ENCODE measurements around the gene HNRNPL.

Gene HNRNPL

DNA sequence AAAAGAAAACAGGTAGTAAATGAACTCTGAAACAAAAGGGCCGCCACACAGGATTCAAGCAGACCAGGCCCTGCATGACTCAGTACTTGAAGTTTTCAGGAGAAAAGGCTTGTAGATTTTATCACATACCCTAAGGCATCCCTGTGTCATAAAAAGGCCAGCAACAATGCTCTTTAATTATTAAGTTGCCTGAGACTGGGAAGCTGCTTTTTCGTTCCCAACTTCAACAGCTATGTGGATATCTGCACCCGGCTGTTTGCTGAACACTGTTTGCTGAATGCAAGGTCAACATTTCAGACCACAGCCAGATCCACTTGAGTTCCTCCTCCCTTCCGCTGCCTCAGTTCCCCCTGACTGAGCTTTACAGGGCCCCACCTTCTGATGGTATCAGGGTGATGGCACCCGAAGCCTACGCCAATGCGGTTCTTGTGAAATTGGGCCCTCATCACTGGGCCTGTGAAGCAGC lies 12.1 kb downstream of the HNRNPL start:
- DNase-seq (ENCODE audit: low spot score) = no peak
- TF ChIP-seq, protein P1, sequence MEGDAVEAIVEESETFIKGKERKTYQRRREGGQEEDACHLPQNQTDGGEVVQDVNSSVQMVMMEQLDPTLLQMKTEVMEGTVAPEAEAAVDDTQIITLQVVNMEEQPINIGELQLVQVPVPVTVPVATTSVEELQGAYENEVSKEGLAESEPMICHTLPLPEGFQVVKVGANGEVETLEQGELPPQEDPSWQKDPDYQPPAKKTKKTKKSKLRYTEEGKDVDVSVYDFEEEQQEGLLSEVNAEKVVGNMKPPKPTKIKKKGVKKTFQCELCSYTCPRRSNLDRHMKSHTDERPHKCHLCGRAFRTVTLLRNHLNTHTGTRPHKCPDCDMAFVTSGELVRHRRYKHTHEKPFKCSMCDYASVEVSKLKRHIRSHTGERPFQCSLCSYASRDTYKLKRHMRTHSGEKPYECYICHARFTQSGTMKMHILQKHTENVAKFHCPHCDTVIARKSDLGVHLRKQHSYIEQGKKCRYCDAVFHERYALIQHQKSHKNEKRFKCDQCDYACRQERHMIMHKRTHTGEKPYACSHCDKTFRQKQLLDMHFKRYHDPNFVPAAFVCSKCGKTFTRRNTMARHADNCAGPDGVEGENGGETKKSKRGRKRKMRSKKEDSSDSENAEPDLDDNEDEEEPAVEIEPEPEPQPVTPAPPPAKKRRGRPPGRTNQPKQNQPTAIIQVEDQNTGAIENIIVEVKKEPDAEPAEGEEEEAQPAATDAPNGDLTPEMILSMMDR (IDR thresholded peaks at IDR 0.05; ENCODE audit: extremely low read depth, missing control alignments) = no peak

DNA sequence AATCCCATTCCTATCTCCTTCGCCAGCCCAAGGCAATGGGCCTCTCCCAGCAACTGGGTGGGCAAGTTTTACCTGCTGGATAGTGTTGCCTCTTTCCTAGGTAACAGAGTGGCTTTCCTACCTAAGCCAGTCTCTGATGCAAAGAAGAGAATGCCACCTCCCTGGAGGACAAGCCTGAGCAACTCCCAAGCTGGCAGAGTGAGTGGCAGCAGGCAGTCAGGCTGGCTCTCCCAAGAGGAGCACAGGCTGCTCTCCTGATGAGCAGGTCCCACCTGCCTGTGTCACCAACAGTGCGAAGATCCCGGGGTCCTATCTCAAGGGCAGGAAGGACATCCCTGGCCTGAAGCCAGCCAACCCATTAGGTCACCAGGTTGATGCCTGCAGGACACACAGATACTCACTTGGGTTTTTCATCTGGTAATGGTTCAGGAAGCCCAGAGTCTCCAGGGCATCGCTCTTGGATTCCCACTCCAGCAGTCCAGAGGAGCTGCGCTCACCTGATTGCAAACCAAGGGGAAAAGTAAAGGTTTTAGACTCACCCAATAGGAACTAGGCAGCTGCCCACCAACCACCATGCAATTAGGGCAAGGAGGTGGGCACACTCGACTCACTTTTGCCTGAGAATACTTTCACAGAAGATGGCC lies 12.7 kb downstream of the HNRNPL start:
- DNase-seq (ENCODE audit: low spot score) = no peak
- TF ChIP-seq, protein P1 (IDR thresholded peaks at IDR 0.05; ENCODE audit: extremely low read depth, missing control alignments) = no peak

DNA sequence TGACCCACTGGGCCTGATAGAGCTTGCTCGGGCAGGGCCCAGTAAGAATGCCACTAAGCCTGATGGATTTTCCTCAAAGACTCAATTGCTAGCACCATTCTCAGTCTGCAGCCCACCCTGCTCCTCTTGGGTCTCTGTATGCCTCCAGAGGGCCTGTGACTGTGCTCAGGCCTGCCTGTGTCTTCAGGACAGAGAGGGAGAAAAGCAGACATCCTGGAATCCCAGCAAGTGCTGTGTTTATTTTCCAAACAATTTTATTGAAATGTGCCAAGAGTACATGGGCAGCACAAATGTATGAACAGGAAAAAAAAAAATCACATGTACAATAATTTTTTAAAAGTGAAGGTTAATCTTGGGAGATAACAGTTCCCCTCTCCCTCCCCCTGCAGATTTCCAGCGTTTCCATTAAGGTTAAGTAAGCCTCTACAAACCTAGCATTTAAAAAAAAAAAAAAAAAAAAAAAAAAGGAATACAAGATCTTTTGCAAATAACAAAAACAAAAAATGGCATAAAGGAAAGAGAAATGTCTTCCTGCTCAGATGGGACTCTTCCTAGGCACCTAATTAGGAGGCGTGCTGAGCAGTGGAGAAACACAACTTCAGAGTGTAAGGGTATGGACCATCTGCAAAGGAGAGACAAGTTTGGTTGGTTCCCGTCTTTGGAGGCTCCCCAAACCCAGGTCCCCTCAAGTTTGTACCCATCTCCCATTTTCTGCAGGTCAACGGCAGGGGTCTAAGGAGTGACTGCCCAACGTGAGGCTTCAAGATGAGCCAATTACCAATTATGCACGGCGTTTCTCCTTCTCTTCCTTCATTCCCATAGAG lies 13.4 kb downstream of the HNRNPL start:
- TF ChIP-seq, protein P1 (IDR thresholded peaks at IDR 0.05; ENCODE audit: extremely low read depth, missing control alignments) = no peak

DNA sequence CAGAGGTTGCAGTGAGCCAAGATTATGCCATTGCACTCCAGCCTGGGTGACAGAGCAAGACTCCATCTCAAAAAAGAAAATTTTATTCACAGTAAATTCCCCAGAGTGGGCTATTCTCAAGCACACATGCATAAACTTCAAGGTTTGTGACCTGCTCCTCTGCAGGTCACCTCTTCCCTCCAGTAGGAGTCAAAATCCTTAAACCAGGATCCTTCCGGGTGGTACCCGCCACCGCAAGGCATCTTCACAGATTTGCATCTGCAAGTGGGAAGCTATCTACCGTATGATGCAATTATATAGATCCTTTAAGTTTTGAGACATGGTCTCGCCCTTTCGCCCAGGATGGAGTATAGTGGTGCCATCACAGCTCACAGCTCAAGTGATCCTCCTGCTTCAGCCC lies 15.2 kb downstream of the HNRNPL start:
- no peak for DNase-seq (ENCODE audit: low spot score)
- TF ChIP-seq, protein P1 (IDR thresholded peaks at IDR 0.05; ENCODE audit: extremely low read depth, missing control alignments) = no peak

More for the DNA sequence above, 13.4 kb downstream of the HNRNPL start:
- no peak for DNase-seq (ENCODE audit: low spot score)

DNA sequence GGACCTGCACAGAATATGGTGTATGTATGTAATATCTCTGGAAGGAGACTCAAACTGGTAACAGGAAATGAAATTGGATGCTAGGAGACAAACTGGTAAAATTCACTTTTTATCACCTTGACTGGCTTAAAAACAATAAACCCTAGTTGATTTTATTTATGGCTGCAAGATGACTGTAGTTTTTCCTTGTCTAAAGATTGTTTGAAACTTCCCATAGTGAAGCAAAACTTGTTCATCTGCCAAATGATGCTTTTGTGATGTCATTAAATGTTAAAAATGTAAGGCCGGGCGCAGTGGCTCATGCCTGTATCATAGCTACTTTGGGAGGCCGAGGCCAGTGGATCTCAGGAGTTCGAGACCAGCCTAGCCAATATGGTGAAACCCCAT lies 15.7 kb downstream of the HNRNPL start:
- TF ChIP-seq, protein P1 (IDR thresholded peaks at IDR 0.05; ENCODE audit: extremely low read depth, missing control alignments) = no peak
- DNase-seq (ENCODE audit: low spot score) = no peak

DNA sequence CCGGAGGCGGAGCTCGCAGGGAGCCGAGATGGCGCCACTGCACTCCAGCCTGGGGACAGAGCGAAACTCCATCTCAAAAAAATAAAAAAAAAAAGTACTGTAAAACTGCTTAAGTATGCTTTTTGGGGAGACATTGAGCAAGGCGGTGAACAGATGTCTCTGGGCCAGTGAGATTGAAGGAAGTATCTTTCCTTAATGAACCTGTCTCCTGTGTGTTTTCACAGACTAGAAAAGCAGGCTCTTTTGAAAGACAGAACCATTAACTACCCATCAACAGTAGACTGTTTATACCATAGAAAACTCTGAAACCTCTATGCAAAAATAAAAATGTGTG lies 16.7 kb downstream of the HNRNPL start:
- no peak for DNase-seq (ENCODE audit: low spot score)
- TF ChIP-seq, protein P1 (IDR thresholded peaks at IDR 0.05; ENCODE audit: extremely low read depth, missing control alignments) = no peak

DNA sequence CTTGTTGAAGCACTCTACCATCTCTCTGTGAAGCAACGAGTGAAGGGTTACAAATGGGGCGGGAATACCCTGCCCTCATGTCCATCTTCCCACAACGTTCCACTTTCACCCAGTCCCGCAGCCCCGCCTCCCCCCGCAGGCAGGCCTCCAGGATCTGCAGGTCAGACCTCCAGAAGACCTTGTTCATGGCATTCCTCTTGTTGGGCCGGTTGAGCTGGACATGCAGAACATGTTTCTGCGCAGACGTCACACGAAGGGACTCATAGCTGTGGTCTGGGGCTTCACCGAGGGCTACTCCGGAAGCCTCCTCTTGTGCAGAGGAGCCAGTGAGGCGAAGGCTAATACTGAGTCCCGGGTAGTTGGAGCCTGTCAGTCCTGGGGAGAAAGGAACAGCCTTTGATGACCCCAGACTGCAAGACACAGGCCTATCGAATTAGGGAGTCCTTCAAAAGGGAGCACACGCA lies 18.6 kb downstream of the HNRNPL start:
- TF ChIP-seq, protein P1 (IDR thresholded peaks at IDR 0.05; ENCODE audit: extremely low read depth, missing control alignments) = no peak
- peak; percentile 77 for DNase-seq (ENCODE audit: low spot score)
